ENCODE measurements around the gene LARP1B.
"Not testable (repeated sequence)": the region's sequence is repeated elsewhere in the genome, so short reads cannot be mapped to it uniquely, and the experiment has no call there.

GRCh38 chr4:128055441-128056206 lies 5.5 kb upstream of the LARP1B start:
- not testable (repeated sequence) for TF ChIP-seq CTCF (IDR thresholded peaks at IDR 0.05 in 2 of 3, conservative IDR thresholded peaks at IDR 0.05 in 1 of 3; ENCODE audit: insufficient read depth in 2 of 3, low read depth in 1 of 3, low read length in 3 of 3); ZKSCAN1 (IDR thresholded peaks at IDR 0.05; ENCODE audit: low read depth, low read length); NFIC (IDR thresholded peaks at IDR 0.05); RAD21 (CRISPR knock-in tag; conservative IDR thresholded peaks at IDR 0.05 in 1 of 2, IDR thresholded peaks at IDR 0.05 in 1 of 2); DDX20 (tag; IDR thresholded peaks at IDR 0.05; ENCODE audit: low read depth); EZH2 (IDR thresholded peaks at IDR 0.05; ENCODE audit: borderline replicate concordance, low read depth, low read length); PHB (CRISPR knock-in tag; IDR thresholded peaks at IDR 0.05); POLR2A (conservative IDR thresholded peaks at IDR 0.05); CREB1 (IDR thresholded peaks at IDR 0.05); CREB1 (CRISPR knock-in tag; IDR thresholded peaks at IDR 0.05); ZNF274 (IDR thresholded peaks at IDR 0.05; ENCODE audit: borderline replicate concordance, low read depth, low read length); SRF (CRISPR knock-in tag; IDR thresholded peaks at IDR 0.05); FOXO4 (CRISPR knock-in tag; IDR thresholded peaks at IDR 0.05)
